ENCODE results near the gene EDAR. TPM values are rescaled to one million over a fixed set of nuclear protein-coding genes. Genes with fewer than 3 reads are reported as not detected.

Gene EDAR
- total and polyA plus RNA-seq, 10 of the 15 experiments (the other 5 are each of a cell fraction or from before 2014, with no cell fraction given) = 0.04 TPM; not detected in 9

DNA sequence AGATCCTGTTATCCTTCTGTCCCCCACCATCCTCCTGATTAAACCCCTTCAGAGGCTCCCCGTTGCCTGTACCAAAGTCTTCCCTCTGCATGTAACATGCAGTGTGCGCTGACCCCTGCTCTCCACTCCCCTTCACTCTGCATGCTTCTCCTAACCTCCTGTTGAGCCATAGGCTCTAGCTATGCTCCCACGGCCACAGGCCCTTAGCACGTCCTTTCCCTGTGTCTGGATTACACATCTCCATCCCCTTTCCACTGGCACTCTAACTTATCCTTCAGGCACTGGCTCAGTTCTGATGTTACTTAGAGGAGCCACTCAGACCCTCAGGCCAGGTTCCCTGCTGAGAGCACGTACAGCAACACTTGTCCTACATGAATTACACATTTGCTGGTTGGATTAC lies 29.4 kb upstream of the EDAR start:
- peaks cover 0 to 4% of the 10 kb centered on the region in 2 experiments; a peak in 3 of 4 replicates for H3K27me3 ChIP-seq (replicated peaks in 1 of 2; ENCODE audit: control insufficient read depth in 2 of 2, insufficient read depth in 2 of 2, low read length in 1 of 2)
- no peak overlapping the region for H2AFZ ChIP-seq (ENCODE audit: control insufficient read depth, low read depth, low read length)
- no TSS peak for BruUV-seq (replicated peaks)
- FAIRE-seq (no peak), ATAC-seq (no peak), DNase-seq (ENCODE audit: low read depth, low spot score) (no peak)
- intact Hi-C loops (cut with micrococcal nuclease; ENCODE audit: unreplicated experiment) = no loop called here
- H3K4me1 ChIP-seq (ENCODE audit: control insufficient read depth, insufficient read depth, low read length) = no peaks in the 10 kb centered on the region
- RAD21 ChIA-PET (ENCODE audit: unreplicated experiment) = no interaction called here
- SMC1A ChIA-PET (ENCODE audit: uncharacterized antibody, unreplicated experiment) = no interaction called here
- no peak overlapping the region for H3K9ac ChIP-seq (ENCODE audit: control insufficient read depth, insufficient read depth, low read length)
- H4K20me1 ChIP-seq (ENCODE audit: control insufficient read depth, insufficient read depth) = no peaks in the 10 kb centered on the region
- no peaks in the 10 kb centered on the region for H3K9me3 ChIP-seq (replicated peaks; ENCODE audit: control insufficient read depth, insufficient read depth, low read length)
- H3K36me3 ChIP-seq (ENCODE audit: control insufficient read depth in 2 of 2, insufficient read depth in 2 of 2, low read length in 1 of 2) = no peaks in the 10 kb centered on the region
- H3K27ac ChIP-seq (ENCODE audit: control insufficient read depth, insufficient read depth) = no peak overlapping the region
- CTCF ChIA-PET = no interaction called here
- TF ChIP-seq, protein P1, sequence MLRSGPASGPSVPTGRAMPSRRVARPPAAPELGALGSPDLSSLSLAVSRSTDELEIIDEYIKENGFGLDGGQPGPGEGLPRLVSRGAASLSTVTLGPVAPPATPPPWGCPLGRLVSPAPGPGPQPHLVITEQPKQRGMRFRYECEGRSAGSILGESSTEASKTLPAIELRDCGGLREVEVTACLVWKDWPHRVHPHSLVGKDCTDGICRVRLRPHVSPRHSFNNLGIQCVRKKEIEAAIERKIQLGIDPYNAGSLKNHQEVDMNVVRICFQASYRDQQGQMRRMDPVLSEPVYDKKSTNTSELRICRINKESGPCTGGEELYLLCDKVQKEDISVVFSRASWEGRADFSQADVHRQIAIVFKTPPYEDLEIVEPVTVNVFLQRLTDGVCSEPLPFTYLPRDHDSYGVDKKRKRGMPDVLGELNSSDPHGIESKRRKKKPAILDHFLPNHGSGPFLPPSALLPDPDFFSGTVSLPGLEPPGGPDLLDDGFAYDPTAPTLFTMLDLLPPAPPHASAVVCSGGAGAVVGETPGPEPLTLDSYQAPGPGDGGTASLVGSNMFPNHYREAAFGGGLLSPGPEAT (IDR thresholded peaks at IDR 0.05; ENCODE audit: low read depth) = no peak
- TF ChIP-seq, protein P2, sequence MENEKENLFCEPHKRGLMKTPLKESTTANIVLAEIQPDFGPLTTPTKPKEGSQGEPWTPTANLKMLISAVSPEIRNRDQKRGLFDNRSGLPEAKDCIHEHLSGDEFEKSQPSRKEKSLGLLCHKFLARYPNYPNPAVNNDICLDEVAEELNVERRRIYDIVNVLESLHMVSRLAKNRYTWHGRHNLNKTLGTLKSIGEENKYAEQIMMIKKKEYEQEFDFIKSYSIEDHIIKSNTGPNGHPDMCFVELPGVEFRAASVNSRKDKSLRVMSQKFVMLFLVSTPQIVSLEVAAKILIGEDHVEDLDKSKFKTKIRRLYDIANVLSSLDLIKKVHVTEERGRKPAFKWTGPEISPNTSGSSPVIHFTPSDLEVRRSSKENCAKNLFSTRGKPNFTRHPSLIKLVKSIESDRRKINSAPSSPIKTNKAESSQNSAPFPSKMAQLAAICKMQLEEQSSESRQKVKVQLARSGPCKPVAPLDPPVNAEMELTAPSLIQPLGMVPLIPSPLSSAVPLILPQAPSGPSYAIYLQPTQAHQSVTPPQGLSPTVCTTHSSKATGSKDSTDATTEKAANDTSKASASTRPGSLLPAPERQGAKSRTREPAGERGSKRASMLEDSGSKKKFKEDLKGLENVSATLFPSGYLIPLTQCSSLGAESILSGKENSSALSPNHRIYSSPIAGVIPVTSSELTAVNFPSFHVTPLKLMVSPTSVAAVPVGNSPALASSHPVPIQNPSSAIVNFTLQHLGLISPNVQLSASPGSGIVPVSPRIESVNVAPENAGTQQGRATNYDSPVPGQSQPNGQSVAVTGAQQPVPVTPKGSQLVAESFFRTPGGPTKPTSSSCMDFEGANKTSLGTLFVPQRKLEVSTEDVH (IDR thresholded peaks at IDR 0.05; ENCODE audit: low read depth, partially characterized antibody) = no peak
- no peak for TF ChIP-seq CBX3 (IDR thresholded peaks at IDR 0.05; ENCODE audit: borderline replicate concordance, low read depth)
- no peak for TF ChIP-seq CBFB (IDR thresholded peaks at IDR 0.05; ENCODE audit: low read depth)
- in situ Hi-C loops (cut with MboI) = no loop called here
- POLR2A ChIA-PET = no interaction called here
- no peak overlapping the region for H3K4me3 ChIP-seq
- H3K79me2 ChIP-seq (ENCODE audit: control insufficient read depth, insufficient read depth, low read length) = no peaks in the 10 kb centered on the region
- 8% methylated on average over 5 of the region's 5 CpGs for WGBS (ENCODE audit: insufficient coverage, insufficient replicate concordance, low lambda C conversion rate, missing lambda C conversion rate)
- no peak overlapping the region for H3K4me2 ChIP-seq (ENCODE audit: control insufficient read depth, insufficient read depth)
